CD4-positive, alpha-beta T cell treated with Interleukin-12 subunit alpha and Interleukin-12 subunit beta, for 1 hour (primary cell): ENCODE measurements around the gene NBPF1.
"Not testable (repeated sequence)": the region's sequence is repeated elsewhere in the genome, so short reads cannot be mapped to it uniquely, and the experiment has no call there.

Source experiments
- DNase-seq: peaks from one replicate; pipeline ENCODE4 v3.0.0-alpha.2; 2020

NBPF1 gene

GRCh38 chr1:16641159-16641975, 28.0 kb upstream of the NBPF1 start:
- DNase-seq, result not testable (repeated sequence)

GRCh38 chr1:16639091-16640031, 26.0 kb upstream of the NBPF1 start:
- not testable (repeated sequence) for DNase-seq

- DNase-seq, result not testable (repeated sequence)
These were observed 24.8 kb upstream of the NBPF1 start for GRCh38 chr1:16637941-16638778.

GRCh38 chr1:16636551-16637195, 23.3 kb upstream of the NBPF1 start:
- not testable (repeated sequence) for DNase-seq

- DNase-seq, result not testable (repeated sequence)
These were observed 22.6 kb upstream of the NBPF1 start for GRCh38 chr1:16635959-16636358.

- not testable (repeated sequence) for DNase-seq
These were observed 20.3 kb upstream of the NBPF1 start for GRCh38 chr1:16633540-16634282.

- not testable (repeated sequence) for DNase-seq
These were observed 18.9 kb upstream of the NBPF1 start for GRCh38 chr1:16632044-16632850.

- DNase-seq, result no peak
These were observed 18.1 kb upstream of the NBPF1 start for GRCh38 chr1:16631248-16632043.

GRCh38 chr1:16630661-16631247, 17.4 kb upstream of the NBPF1 start:
- no peak for DNase-seq

- DNase-seq, result not testable (repeated sequence)
These were observed 16.7 kb upstream of the NBPF1 start for GRCh38 chr1:16629916-16630530.

GRCh38 chr1:16628361-16629111, 15.2 kb upstream of the NBPF1 start:
- DNase-seq, result no peak

GRCh38 chr1:16626409-16626983, 13.1 kb upstream of the NBPF1 start:
- not testable (repeated sequence) for DNase-seq

GRCh38 chr1:16625497-16626408, 12.4 kb upstream of the NBPF1 start:
- no peak for DNase-seq

- not testable (repeated sequence) for DNase-seq
These were observed 10.7 kb upstream of the NBPF1 start for GRCh38 chr1:16623812-16624719.

GRCh38 chr1:16623337-16623736, 10.0 kb upstream of the NBPF1 start:
- not testable (repeated sequence) for DNase-seq
